ENCODE results near the gene HMGCL.

Gene HMGCL

GRCh38 chr1:23801338-23801748 lies 23.9 kb downstream of the HMGCL start:
- no peak overlapping the region; the same call in 1 of the 2 replicates for H3K27ac ChIP-seq (ENCODE audit: low read length)
- H3K4me3 ChIP-seq (ENCODE audit: low read length): peak overlapping the region; percentile 82
- no peaks in the 10 kb centered on the region for H3K9me2 ChIP-seq (replicated peaks; ENCODE audit: insufficient read depth, low read length)

DNA sequence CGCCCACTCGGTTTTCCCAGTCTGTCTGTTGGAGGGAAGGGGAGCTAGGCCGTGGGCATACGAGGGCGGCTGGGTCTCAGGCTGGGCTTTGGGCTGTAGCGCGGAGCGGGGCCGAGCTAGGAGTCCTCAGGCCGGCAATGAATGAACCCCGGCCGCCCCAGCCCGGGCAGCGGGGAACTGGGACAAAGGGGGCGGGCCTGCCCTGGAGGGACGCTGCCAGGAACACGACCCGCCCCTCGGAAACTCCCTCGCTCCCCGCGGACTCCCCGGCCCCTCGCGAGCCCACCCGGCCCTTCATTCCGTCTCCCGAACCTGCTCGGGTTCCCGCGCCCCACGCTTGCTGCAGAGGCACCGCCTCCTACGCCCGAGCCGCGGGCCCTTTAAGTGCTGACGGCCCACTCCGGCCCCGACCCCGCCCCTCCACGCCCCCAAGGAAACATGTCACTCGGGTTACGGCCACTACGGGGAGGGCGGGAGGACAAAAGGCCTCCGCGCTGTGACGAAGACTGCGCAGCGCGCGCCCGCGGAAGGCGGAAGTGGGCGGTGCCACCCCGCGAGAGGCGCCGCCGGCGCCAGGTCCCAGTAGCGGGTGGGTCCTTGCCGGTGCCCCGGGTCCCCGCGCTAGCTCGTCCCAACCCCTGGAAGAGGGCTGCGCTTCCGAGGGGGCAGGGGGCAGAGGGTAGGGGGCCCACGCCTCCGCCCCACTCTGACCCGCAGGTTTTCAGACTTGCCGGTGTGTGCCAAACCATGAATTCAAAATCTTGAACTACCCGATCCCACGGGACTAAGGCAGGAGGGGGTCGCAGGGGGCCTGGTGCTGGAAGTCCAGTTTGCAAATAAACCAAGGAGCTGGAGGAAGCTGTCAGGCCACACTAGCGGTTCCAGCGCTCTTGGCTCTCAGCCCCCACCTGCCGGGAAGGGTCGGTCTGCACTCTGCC lies 24.6 kb downstream of the HMGCL start, which contains the start of gene GALE:
GALE (minus strand) TSS at position 355 of the 938 bp plus-strand sequence. CDS start 1,747 bp downstream, outside the sequence.
- peak; percentile 97 for DNase-seq
- Histone ChIP-seq H3K27me3 (replicated peaks; ENCODE audit: insufficient read depth, low read length) (no peaks in the 10 kb centered on the region), H3F3A (ENCODE audit: insufficient read depth, low read length) (peaks cover 12% of the 10 kb centered on the region), H3K36me3 (replicated peaks; ENCODE audit: insufficient read depth, low read length) (no peaks in the 10 kb centered on the region), H3K4me1 (ENCODE audit: low read length) (peaks cover 18% of the 10 kb centered on the region), H4K20me1 (ENCODE audit: insufficient read depth, low read length) (no peaks in the 10 kb centered on the region), H3K9me3 (replicated peaks; ENCODE audit: insufficient read depth, low read length) (no peaks in the 10 kb centered on the region), H3K9ac (ENCODE audit: low read length) (peak within 1 kb of the TSS; percentile 91), H3K9me2 (replicated peaks; ENCODE audit: insufficient read depth, low read length) (no peaks in the 10 kb centered on the region), H3K4me2 (ENCODE audit: low read depth, low read length) (peak within 1 kb of the TSS; percentile 98), H3K79me2 (ENCODE audit: low read length) (no peaks in the 10 kb centered on the region), H2AFZ (ENCODE audit: low read length) (peak within 1 kb of the TSS; percentile 93), H3K27ac (ENCODE audit: low read length) (peak within 1 kb of the TSS; percentile 45; the same call in 1 of the 2 replicates), H3K4me3 (ENCODE audit: low read length) (peak within 1 kb of the TSS; percentile 82)
- TF ChIP-seq EZH2phosphoT487 (IDR thresholded peaks at IDR 0.05; ENCODE audit: low read length) (no peak), EZH2 (optimal IDR thresholded peaks at IDR 0.05; ENCODE audit: low read depth, low read length) (no peak)
- TF ChIP-seq, protein P1, sequence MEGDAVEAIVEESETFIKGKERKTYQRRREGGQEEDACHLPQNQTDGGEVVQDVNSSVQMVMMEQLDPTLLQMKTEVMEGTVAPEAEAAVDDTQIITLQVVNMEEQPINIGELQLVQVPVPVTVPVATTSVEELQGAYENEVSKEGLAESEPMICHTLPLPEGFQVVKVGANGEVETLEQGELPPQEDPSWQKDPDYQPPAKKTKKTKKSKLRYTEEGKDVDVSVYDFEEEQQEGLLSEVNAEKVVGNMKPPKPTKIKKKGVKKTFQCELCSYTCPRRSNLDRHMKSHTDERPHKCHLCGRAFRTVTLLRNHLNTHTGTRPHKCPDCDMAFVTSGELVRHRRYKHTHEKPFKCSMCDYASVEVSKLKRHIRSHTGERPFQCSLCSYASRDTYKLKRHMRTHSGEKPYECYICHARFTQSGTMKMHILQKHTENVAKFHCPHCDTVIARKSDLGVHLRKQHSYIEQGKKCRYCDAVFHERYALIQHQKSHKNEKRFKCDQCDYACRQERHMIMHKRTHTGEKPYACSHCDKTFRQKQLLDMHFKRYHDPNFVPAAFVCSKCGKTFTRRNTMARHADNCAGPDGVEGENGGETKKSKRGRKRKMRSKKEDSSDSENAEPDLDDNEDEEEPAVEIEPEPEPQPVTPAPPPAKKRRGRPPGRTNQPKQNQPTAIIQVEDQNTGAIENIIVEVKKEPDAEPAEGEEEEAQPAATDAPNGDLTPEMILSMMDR (IDR thresholded peaks at IDR 0.05; ENCODE audit: low read length): no peak

More at GRCh38 chr1:23801338-23801748, 23.9 kb downstream of the HMGCL start:
- no peak for DNase-seq
- Histone ChIP-seq H3K36me3 (replicated peaks; ENCODE audit: insufficient read depth, low read length) (no peaks in the 10 kb centered on the region), H3F3A (ENCODE audit: insufficient read depth, low read length) (peaks cover 12% of the 10 kb centered on the region), H3K4me1 (ENCODE audit: low read length) (peaks cover 18% of the 10 kb centered on the region), H3K4me2 (ENCODE audit: low read depth, low read length) (peak overlapping the region; percentile 94), H2AFZ (ENCODE audit: low read length) (peak overlapping the region; percentile 89), H4K20me1 (ENCODE audit: insufficient read depth, low read length) (no peaks in the 10 kb centered on the region), H3K27me3 (replicated peaks; ENCODE audit: insufficient read depth, low read length) (no peaks in the 10 kb centered on the region), H3K79me2 (ENCODE audit: low read length) (no peaks in the 10 kb centered on the region), H3K9ac (ENCODE audit: low read length) (peak overlapping the region; percentile 91), H3K9me3 (replicated peaks; ENCODE audit: insufficient read depth, low read length) (no peaks in the 10 kb centered on the region)
- no peak for TF ChIP-seq EZH2phosphoT487 (IDR thresholded peaks at IDR 0.05; ENCODE audit: low read length)
- no peak for TF ChIP-seq EZH2 (optimal IDR thresholded peaks at IDR 0.05; ENCODE audit: low read depth, low read length)
- TF ChIP-seq, protein P1 (IDR thresholded peaks at IDR 0.05; ENCODE audit: low read length): no peak

- Histone ChIP-seq H3F3A (ENCODE audit: insufficient read depth, low read length) (peaks cover 12% of the 10 kb centered on the region), H3K36me3 (replicated peaks; ENCODE audit: insufficient read depth, low read length) (no peaks in the 10 kb centered on the region), H3K9ac (ENCODE audit: low read length) (peak overlapping the region; percentile 91; the same call in 1 of the 2 replicates), H3K27ac (ENCODE audit: low read length) (peak overlapping the region; percentile 42; the same call in 1 of the 2 replicates), H2AFZ (ENCODE audit: low read length) (peak overlapping the region; percentile 93), H3K4me3 (ENCODE audit: low read length) (peak overlapping the region; percentile 82), H3K4me2 (ENCODE audit: low read depth, low read length) (peak overlapping the region; percentile 98), H3K9me3 (replicated peaks; ENCODE audit: insufficient read depth, low read length) (no peaks in the 10 kb centered on the region), H4K20me1 (ENCODE audit: insufficient read depth, low read length) (no peaks in the 10 kb centered on the region), H3K4me1 (ENCODE audit: low read length) (peaks cover 15% of the 10 kb centered on the region), H3K79me2 (ENCODE audit: low read length) (no peaks in the 10 kb centered on the region), H3K9me2 (replicated peaks; ENCODE audit: insufficient read depth, low read length) (no peaks in the 10 kb centered on the region), H3K27me3 (replicated peaks; ENCODE audit: insufficient read depth, low read length) (no peaks in the 10 kb centered on the region)
- TF ChIP-seq, protein P1 (IDR thresholded peaks at IDR 0.05; ENCODE audit: low read length): no peak
- TF ChIP-seq EZH2 (optimal IDR thresholded peaks at IDR 0.05; ENCODE audit: low read depth, low read length) (no peak), EZH2phosphoT487 (IDR thresholded peaks at IDR 0.05; ENCODE audit: low read length) (no peak)
- no peak for DNase-seq
Measured at GRCh38 chr1:23799570-23800399, 25.4 kb downstream of the HMGCL start.

Data from MM.1S (cell line).